K562 (cell line): ENCODE data around the gene ERF. TPM values are rescaled to one million over a fixed set of nuclear protein-coding genes. Genes with fewer than 3 reads are reported as not detected.

Experiments used
- BRF1 ChIP-seq: IDR thresholded peaks from 3 replicates; pipeline ENCODE4 v1.6.1; 2011; ENCODE audit warnings: borderline replicate concordance, mild to moderate bottlenecking; ENCODE audit not compliant: insufficient read length; ENCODE audit errors: extremely low read depth
- MGA ChIP-seq: fragments of 450-650 bp; IDR thresholded peaks from 2 replicates; pipeline ENCODE4 v1.6.1; 2016; ENCODE audit warnings: mild to moderate bottlenecking, moderate library complexity
- MXI1 ChIP-seq: IDR thresholded peaks from 2 replicates; pipeline ENCODE4 v1.6.1; 2011; ENCODE audit warnings: low read depth, mild to moderate bottlenecking, improper control_type of control experiment, low read length
- NEUROD1 ChIP-seq: fragments of 150-350 bp; IDR thresholded peaks from 2 replicates; pipeline ENCODE4 v1.6.1; 2014; ENCODE audit warnings: borderline replicate concordance, low read length, low read depth; ENCODE audit not compliant: partially characterized antibody
- RERE ChIP-seq: sonication (generic); formaldehyde crosslinking; IDR thresholded peaks from 2 replicates; pipeline ENCODE4 v1.8.0; 2023; ENCODE audit warnings: missing genetic modification reagents, mild to moderate bottlenecking, borderline replicate concordance
- TFAP4 ChIP-seq: sonication (generic); formaldehyde crosslinking; IDR thresholded peaks from 2 replicates; pipeline ENCODE4 v1.8.0; 2022; ENCODE audit warnings: missing genetic modification reagents, mild to moderate bottlenecking, moderate library complexity, borderline replicate concordance
- polyA plus RNA-seq, 8 experiments: library from polyadenylated mRNA; depleted of rRNA in 4 of 8; stranded (reverse) in 5 of 8; unstranded in 3 of 8; fragments of >200 nt; fragmentation: Nextera tagmentation in 2 of 8; fragmentation: Illumina TruSeq in 1 of 8; extraction: Ambion mirVana in 2 of 8; extraction: Trizol in 1 of 8; gene quantifications; 2 replicates each; pipeline versions ENCODE4 v1.2.1 to v1.2.3, GENCODE V29; 2011 to 2014; ENCODE audit warnings: inconsistent platforms in 1 of 8, missing spikeins in 1 of 8
- total RNA-seq, 7 experiments: library from RNA; depleted of rRNA in 6 of 7; stranded (reverse); fragments of >200 nt in 6 of 7; fragmentation: Illumina TruSeq in 2 of 7; extraction: Trizol in 2 of 7; gene quantifications; 2 replicates each; pipeline versions ENCODE4 v1.2.1 to v1.2.3, GENCODE V29; 2011 to 2021; ENCODE audit warnings: low replicate concordance in 1 of 7

The ERF gene
- total and polyA plus RNA-seq, 9 of the 15 experiments (the other 6 are each of a cell fraction or from before 2014, with no cell fraction given) = 0.03 to 75.4 (median 27.0) TPM

- peak; percentile 67; the same call in 1 of the 2 replicates for TF ChIP-seq MGA
- peak; percentile 30; the same call in 1 of the 2 replicates for TF ChIP-seq MXI1
- TF ChIP-seq NEUROD1 = peak; percentile 84
- no peak for TF ChIP-seq RERE (CRISPR knock-in tag)
- peak; percentile 75; the same call in 1 of the 2 replicates for TF ChIP-seq TFAP4 (CRISPR knock-in tag)
- no peak for TF ChIP-seq BRF1
Observed at GRCh38 chr19:42219812-42220750, 34.8 kb downstream of the ERF start, which contains the start of gene ZNF526 (continued).
